Measurements from ENCODE around the gene CTIF.

CTIF gene

GRCh38 chr18:48828194-48828545 is 289.3 kb downstream of the CTIF start:
- no peak for DNase-seq

GRCh38 chr18:48828691-48829442 is 290.0 kb downstream of the CTIF start:
- DNase-seq: no peak

- no peak for DNase-seq
These were observed 290.8 kb downstream of the CTIF start for GRCh38 chr18:48829443-48830149.

GRCh38 chr18:48831113-48831759 is 292.4 kb downstream of the CTIF start:
- no peak for DNase-seq

- DNase-seq: no peak
These were observed 293.0 kb downstream of the CTIF start for GRCh38 chr18:48831802-48832201.

- DNase-seq: no peak
These were observed 294.3 kb downstream of the CTIF start for GRCh38 chr18:48832938-48833700.

GRCh38 chr18:48833701-48834412 is 295.0 kb downstream of the CTIF start:
- no peak for DNase-seq

- no peak for DNase-seq
These were observed 295.7 kb downstream of the CTIF start for GRCh38 chr18:48834413-48835031.

GRCh38 chr18:48835119-48835518 is 296.3 kb downstream of the CTIF start:
- DNase-seq: no peak

GRCh38 chr18:48835745-48836170 is 296.9 kb downstream of the CTIF start:
- DNase-seq: no peak

- DNase-seq: no peak
These were observed 297.5 kb downstream of the CTIF start for GRCh38 chr18:48836231-48836805.

GRCh38 chr18:48836806-48837615 is 298.2 kb downstream of the CTIF start:
- DNase-seq: no peak

- DNase-seq: no peak
These were observed 298.8 kb downstream of the CTIF start for GRCh38 chr18:48837676-48838075.

- DNase-seq: no peak
These were observed 299.4 kb downstream of the CTIF start for GRCh38 chr18:48838166-48838775.

GRCh38 chr18:48838921-48839818 is 300.3 kb downstream of the CTIF start:
- no peak for DNase-seq

GRCh38 chr18:48839819-48840490 is 301.1 kb downstream of the CTIF start:
- DNase-seq: no peak

GRCh38 chr18:48840491-48840877 is 301.7 kb downstream of the CTIF start:
- no peak for DNase-seq

- DNase-seq: no peak
These were observed 302.8 kb downstream of the CTIF start for GRCh38 chr18:48841381-48842258.
